Duodenal mucosa (tissue), 2 donors: ENCODE results near the gene INTS11.
"Not testable (repeated sequence)": the region's sequence is repeated elsewhere in the genome, so short reads cannot be mapped to it uniquely, and the experiment has no call there.

Source experiments
- H3K27ac ChIP-seq: one replicate; pipeline ENCODE4 v1.7.0; 2013; ENCODE audit warnings: low read depth, low read length
- H3K27me3 ChIP-seq, 2 donors: one replicate each; pipeline ENCODE4 v1.7.0; 2013; ENCODE audit warnings: low read length in 2 of 2, control low read depth in 1 of 2; ENCODE audit not compliant: insufficient read depth in 2 of 2, control insufficient read depth in 1 of 2
- H3K36me3 ChIP-seq, 2 donors: one replicate each; pipeline ENCODE4 v1.7.0; 2013; ENCODE audit warnings: low read length in 2 of 2, control low read depth in 1 of 2; ENCODE audit not compliant: insufficient read depth in 2 of 2, control insufficient read depth in 1 of 2
- H3K4me1 ChIP-seq, 2 donors: one replicate each; pipeline ENCODE4 v1.7.0; 2013; ENCODE audit warnings: low read length in 2 of 2, control low read depth in 1 of 2; ENCODE audit not compliant: insufficient read depth in 2 of 2, control insufficient read depth in 1 of 2
- H3K4me3 ChIP-seq, 2 donors: one replicate each; pipeline ENCODE4 v1.7.0; 2013; ENCODE audit warnings: low read length in 2 of 2, low read depth in 1 of 2
- H3K9ac ChIP-seq, 2 donors: one replicate each; pipeline ENCODE4 v1.7.0; 2013; ENCODE audit warnings: low read length in 2 of 2, low read depth in 1 of 2
- H3K9me3 ChIP-seq, 2 donors: one replicate each; pipeline ENCODE4 v1.7.0; 2013; ENCODE audit warnings: low read length in 2 of 2, control low read depth in 1 of 2; ENCODE audit not compliant: control insufficient read depth in 1 of 2

Gene INTS11

GRCh38 chr1:1324524-1325287 lies at the start of gene INTS11, which contains the start of gene CPTP:
TSS of gene INTS11 (minus strand) at chr1:1324660. CDS start at chr1:1324608, 52 bp downstream.
TSS of gene CPTP (plus strand) at chr1:1324802. CDS start at chr1:1326911, 2,109 bp downstream.
- Histone ChIP-seq H3K9ac (peak within 1 kb of the TSS; percentile 80 to 95), H3K4me3 (peak within 1 kb of the TSS; percentile 79 to 87), H3K9me3 (no peaks in the 10 kb centered on the region), H3K36me3 (peaks cover 8 to 40% of the 10 kb centered on the region in 2 donors), H3K4me1 (peaks cover 18 to 31% of the 10 kb centered on the region in 2 donors), H3K27ac (peak within 1 kb of the TSS; percentile 81), H3K27me3 (no peaks in the 10 kb centered on the region)

GRCh38 chr1:1373815-1374588 lies 49.5 kb upstream of the INTS11 start:
- no peaks in the 10 kb centered on the region for H3K27me3 ChIP-seq
- no peak overlapping the region for H3K27ac ChIP-seq
- peaks cover 0 to 7% of the 10 kb centered on the region in 2 donors for H3K36me3 ChIP-seq
- H3K4me1 ChIP-seq: peaks cover 18 to 33% of the 10 kb centered on the region in 2 donors
- no peaks in the 10 kb centered on the region for H3K9me3 ChIP-seq
- H3K9ac ChIP-seq: peak overlapping the region; percentile 79 to 89
- peak overlapping the region; percentile 83 to 84 for H3K4me3 ChIP-seq

- Histone ChIP-seq H3K9ac (no peak overlapping the region), H3K4me3 (peak overlapping the region in 1 of 2 donors; percentile 84), H3K27me3 (no peaks in the 10 kb centered on the region), H3K27ac (no peak overlapping the region), H3K9me3 (no peaks in the 10 kb centered on the region), H3K4me1 (peaks cover 18 to 33% of the 10 kb centered on the region in 2 donors), H3K36me3 (peaks cover 0 to 7% of the 10 kb centered on the region in 2 donors)
Measured at GRCh38 chr1:1373051-1373814, 48.8 kb upstream of the INTS11 start.

DNA sequence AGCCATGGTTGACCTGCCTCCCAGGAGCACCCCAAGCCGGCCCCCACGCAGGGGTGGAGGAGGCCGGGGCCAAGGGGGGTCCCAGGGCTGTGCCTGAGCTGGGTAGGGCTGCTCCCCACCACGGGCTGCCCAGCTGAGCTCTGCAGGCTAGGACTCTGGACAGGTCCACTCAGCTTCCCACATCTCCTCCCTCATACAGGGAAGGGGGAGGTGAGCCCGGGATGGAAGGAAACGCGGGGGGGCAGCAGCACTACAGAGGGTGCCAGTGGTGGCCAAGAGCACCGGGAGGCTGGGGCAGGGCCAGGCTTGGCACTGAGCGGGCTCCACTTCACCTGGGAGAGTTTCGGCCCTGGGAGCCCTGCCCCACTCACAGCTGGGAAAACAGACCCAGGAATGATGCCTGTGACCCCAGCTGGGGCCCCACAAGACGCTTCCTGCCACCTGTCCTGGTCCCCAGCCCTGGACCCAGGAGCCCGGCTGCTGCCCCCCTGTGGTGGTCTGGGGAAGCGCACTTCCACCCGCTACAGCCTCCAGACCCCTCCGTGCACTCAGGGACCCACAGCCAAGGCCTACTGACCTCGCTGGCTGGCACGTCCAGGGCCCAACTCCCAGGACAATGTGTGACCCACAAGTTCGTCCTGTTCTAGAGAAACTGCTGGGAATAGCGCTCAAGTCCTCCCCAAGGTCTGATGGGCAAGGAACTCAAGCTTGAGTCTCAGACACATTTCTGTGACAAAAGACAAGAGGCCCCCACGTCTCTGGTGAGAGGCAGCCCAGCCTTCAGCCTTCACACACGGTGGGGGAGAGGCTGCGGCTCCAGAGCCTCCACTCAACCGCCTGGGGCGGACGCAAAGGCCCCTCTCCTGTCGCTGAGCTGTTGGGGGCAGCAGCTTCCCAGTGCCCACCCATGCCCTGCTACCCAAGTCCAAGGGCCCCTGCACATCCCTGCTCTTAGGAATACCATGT lies 47.6 kb upstream of the INTS11 start:
- Histone ChIP-seq H3K4me1 (peaks cover 18 to 33% of the 10 kb centered on the region in 2 donors), H3K27ac (no peak overlapping the region), H3K36me3 (peaks cover 0 to 7% of the 10 kb centered on the region in 2 donors), H3K9me3 (peaks cover 0 to 2% of the 10 kb centered on the region in 2 donors), H3K27me3 (no peaks in the 10 kb centered on the region), H3K9ac (no peak overlapping the region), H3K4me3 (no peak overlapping the region)

DNA sequence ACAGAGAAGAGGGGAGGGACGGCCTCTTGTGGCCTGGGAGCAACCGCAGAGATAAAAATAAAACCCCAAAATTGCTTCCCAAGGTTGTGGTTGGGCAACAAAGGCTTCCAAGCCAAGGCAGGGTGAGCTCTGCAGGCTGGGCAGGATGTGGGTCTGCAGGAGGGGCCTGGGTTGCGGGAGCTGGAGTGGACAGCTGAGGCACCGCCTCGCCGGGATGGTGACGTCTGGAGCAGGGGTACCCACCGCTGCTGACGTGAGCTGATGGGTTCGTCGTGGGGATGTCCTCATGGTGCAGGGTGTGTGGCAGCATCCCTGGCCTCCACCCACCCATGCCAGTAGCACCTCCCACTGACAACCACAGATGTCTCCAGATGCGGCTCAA lies 46.9 kb upstream of the INTS11 start:
- Histone ChIP-seq H3K9ac (no peak overlapping the region), H3K4me1 (peaks cover 18 to 33% of the 10 kb centered on the region in 2 donors), H3K9me3 (peaks cover 0 to 8% of the 10 kb centered on the region in 2 donors), H3K27ac (no peak overlapping the region), H3K36me3 (peaks cover 0 to 7% of the 10 kb centered on the region in 2 donors), H3K27me3 (no peaks in the 10 kb centered on the region), H3K4me3 (no peak overlapping the region)

DNA sequence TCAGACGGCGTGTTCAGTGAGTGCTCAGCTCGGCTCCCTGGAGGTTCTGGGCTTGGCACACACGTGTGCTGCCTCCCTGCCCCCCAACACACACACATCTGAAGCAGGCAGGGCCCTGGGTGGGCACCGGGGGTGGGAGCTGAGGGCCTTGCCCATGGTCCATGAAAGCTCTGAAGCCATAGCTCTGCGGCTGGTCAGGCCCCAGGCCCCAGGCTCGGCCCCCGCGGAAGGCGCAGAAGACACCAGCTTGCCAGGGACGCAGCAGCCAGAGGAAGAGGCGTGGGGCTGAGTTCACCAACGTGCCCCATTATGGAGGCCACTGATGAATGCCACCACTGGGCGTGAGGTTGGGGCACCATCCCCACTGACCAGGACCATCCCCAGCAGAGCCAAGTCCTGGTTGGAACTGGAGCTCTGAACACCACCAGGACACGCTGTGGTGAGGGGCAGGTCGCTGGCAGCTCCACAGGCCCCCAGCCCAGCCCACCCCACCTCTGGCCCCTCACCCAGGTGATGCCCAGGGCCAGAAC lies 46.4 kb upstream of the INTS11 start:
- Histone ChIP-seq H3K9me3 (peaks cover 0 to 9% of the 10 kb centered on the region in 2 donors), H3K36me3 (peaks cover 0 to 7% of the 10 kb centered on the region in 2 donors), H3K4me1 (peaks cover 18 to 28% of the 10 kb centered on the region in 2 donors), H3K4me3 (no peak overlapping the region), H3K27ac (no peak overlapping the region), H3K27me3 (no peaks in the 10 kb centered on the region), H3K9ac (no peak overlapping the region)

DNA sequence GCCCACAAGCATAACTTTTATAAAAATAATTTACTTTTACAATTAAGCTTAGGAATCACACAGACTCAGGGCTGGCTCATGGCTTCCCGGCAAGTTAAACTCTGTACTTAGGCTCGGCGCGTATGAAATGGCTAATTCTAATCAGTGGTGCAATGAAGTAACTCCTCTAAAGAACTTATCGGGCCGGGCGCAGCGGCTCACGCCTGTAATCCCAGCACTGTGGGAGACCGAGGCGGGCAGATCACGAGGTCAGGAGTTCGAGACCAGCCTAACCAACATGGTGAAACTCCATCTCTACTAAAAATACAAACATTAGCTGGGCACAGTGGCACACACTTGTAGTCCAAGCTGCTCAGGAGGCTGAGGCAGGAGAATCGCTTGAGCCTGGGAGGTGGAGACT lies 45.6 kb upstream of the INTS11 start:
- not testable (repeated sequence) for H3K9me3 ChIP-seq, H3K4me3 ChIP-seq, H3K36me3 ChIP-seq, H3K27me3 ChIP-seq, H3K27ac ChIP-seq, H3K9ac ChIP-seq
- peaks cover 18 to 28% of the 10 kb centered on the region in 2 donors for H3K4me1 ChIP-seq

- H3K27ac ChIP-seq: no peak overlapping the region
- H3K9me3 ChIP-seq: peaks cover 0 to 9% of the 10 kb centered on the region in 2 donors
- H3K27me3 ChIP-seq: no peaks in the 10 kb centered on the region
- H3K9ac ChIP-seq: no peak overlapping the region
- H3K36me3 ChIP-seq: no peaks in the 10 kb centered on the region
- no peak overlapping the region for H3K4me3 ChIP-seq
- H3K4me1 ChIP-seq: peaks cover 8 to 11% of the 10 kb centered on the region in 2 donors
Measured at GRCh38 chr1:1367315-1367714, 42.9 kb upstream of the INTS11 start.

- H3K27me3 ChIP-seq: no peaks in the 10 kb centered on the region
- no peaks in the 10 kb centered on the region for H3K36me3 ChIP-seq
- H3K9ac ChIP-seq: no peak overlapping the region
- peaks cover 0 to 9% of the 10 kb centered on the region in 2 donors for H3K9me3 ChIP-seq
- peaks cover 3 to 5% of the 10 kb centered on the region in 2 donors for H3K4me1 ChIP-seq
- no peak overlapping the region for H3K27ac ChIP-seq
- no peak overlapping the region for H3K4me3 ChIP-seq
Measured at GRCh38 chr1:1366699-1367066, 42.2 kb upstream of the INTS11 start.
